ENCODE data around the gene ZAP70.
A peak's percentile ranks its signal among the peaks of the same experiment; 100 is the strongest.
"Not testable (repeated sequence)": the region's sequence is repeated elsewhere in the genome, so short reads cannot be mapped to it uniquely, and the experiment has no call there.

ZAP70 gene

GRCh38 chr2:97713296-97714083 is at the start of gene ZAP70:
Gene ZAP70, plus strand, starts transcription at chr2:97713576. Its CDS starts 10,461 bp downstream, at chr2:97724037.
- DNase-seq = peak; percentile 10

- no peak for DNase-seq
Measured at GRCh38 chr2:97663626-97663961, 49.8 kb upstream of the ZAP70 start.

DNA sequence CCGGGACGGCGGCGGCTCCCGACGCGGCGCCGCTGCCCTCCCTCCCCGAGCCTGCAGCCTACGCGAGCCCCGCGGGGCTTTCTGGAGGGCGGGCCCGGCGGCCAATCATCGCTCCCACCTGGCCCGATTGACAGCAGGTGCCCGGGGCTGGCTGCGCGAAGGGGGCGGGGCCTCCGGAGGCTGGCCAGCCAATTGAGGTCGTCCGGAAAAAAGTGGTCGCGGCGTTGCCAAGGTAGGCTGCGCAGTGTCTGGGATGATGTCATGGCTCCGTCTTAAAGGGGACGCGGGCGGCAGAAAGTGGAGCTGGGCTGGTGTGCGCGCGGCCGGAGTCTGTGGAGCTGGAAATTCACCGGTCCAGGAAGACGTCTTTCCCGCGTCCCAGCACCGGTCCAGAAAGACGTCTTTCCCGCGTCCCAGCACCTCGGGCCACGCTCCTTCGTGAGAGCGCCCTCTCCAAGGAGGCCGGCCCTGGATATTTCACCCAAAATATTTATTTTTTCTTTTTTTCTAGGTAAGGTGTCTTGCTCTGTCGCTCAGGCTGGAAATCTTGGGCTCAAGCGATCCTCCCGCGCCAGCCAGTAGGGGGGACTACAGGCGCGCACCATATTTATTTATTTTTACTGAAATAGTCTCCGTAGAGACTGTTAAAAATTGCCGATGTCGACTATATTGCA is 49.3 kb upstream of the ZAP70 start, which contains the start of gene ACTR1B:
Gene ACTR1B (minus strand): TSS at position 83 of the 674 bp plus-strand sequence. CDS start 154 bp downstream, outside the sequence.
- peak; percentile 98 for DNase-seq

DNA sequence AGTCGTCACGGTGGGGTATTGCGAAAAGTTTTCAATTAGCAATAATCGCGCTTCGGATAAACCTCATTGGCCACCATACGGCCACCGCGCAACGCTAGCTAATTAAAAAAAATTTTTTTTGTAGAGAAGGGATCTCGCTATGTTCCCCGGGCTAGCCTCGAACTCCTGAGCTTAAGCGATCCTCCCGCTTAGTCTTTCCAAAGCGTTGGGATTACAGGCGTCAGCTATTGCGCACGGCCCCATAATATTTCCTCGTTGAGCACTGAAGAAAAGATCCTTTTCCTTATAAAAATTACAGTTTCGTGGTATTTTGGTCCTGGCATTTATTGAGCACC is 48.8 kb upstream of the ZAP70 start:
- no peak for DNase-seq

DNA sequence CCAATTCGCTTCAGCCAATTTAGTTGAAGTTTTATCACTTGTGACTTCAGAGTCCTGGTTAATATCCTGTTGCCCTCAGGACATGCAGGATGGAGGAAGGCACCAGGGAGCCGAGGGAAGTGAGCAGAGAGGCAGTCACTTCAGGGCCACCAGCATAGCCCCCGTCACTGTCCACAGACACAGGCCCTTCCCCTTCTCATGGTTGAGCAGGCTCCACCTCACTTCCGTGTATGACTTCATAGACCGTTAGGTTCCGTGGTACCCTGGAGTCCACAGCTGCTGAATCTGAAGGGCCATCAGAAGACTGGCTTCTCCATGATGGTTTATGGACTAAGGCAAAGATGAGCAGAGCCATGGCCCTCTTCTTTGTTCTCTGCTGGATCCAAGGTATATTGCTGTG is 43.9 kb upstream of the ZAP70 start, which contains the start of gene C2orf92:
Gene C2orf92 (plus strand): TSS at position 266 of the 400 bp plus-strand sequence. CDS start 76 bp downstream, at position 342.
- DNase-seq = no peak

GRCh38 chr2:97670471-97670870 is 42.9 kb upstream of the ZAP70 start:
- no peak for DNase-seq

DNA sequence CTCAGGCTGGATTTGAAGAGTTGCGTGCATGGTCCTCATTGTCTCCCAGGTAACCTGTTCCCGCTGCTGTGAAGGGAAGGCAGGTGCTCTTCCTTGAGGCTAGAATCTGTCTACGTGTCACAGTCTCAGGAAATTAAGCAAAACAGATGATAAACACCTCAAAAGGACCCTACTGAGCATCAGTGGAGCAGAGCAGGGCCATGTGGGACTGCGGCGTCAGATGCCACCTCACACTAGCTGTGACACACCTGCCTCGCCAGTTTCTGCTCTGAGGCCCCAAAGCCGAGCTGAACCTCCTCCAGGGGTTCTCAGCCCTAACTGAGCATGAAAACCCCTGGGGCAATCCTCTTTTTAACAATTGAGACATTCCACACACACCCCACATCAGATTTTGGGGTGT is 41.9 kb upstream of the ZAP70 start:
- no peak for DNase-seq

DNA sequence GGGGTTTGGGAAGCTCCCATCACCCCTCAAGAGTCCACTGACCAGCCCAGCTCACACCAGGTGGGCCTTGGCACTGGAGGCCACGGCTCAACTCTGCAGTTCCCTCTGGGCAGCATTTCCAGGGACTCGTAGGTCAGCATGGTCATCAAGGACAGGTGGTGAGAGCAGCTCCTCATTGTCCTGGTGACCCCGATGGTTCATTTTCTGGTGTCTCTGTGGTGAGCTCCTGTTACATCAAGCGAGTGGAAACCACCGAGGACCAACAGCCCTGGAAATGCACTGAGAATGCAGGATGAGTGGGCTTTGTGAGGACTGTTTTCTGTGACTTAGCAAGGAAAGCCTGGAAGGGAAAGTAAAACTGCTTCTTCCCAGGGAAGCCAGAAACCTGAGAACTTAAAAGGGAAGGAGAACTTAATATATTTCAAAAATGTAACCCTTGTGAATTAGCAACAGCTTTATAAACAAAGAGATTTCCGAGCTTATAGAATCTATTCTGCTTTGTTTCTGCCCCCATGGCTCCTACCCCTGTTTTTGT is 40.7 kb upstream of the ZAP70 start:
- not testable (repeated sequence) for DNase-seq

DNA sequence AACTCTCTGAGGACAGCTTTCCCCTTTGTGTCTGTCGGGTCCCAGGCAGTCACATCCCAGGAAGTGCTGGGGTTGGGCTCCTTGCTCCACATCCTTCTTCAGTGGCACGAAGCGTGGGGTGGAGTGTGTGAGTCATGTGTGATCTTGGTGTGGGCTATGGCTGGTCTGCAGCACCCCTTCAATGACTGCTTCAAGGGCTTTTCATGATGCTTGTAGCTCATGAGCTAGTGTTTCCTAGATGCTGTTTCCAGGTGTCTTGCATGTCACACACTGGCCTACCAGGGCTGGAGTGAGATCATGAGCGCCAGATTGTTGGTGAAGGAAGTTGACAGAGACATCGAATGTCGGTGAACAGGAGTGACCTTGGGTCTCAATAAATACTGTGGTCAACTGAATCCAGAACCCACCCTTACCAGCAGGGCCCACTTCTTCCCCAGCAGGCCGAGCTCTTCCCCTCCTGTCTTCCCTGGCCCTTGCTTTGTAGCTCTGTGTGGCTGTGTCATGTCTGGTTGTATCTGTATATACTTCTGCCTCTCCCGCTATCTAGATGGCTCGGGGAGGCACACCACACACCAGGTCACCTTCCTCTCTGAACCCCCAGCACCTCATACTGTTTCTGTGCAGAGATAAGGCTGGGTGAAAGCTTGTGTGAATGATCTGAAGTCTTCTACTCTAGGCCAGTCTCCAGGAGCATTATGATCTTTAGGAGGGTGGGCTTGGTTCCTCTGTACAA is 40.0 kb upstream of the ZAP70 start:
- no peak for DNase-seq

DNA sequence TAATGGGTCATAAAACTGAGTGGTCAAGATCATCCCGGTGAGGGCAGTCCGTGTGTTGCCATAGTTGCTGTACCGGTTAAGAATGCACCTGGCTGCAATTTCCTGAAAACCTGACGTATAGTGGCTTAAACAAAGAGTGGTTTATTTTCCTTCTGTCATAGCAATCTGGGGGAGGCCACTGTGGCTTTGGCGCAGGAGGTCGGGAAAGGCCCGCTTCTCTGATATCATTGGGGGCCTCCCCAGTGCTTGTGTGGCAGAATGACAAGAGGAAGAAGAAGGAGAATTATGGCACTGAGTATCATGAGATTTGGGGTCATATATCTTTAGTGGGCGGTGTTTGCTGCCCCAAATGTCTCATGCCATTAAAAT is 39.5 kb upstream of the ZAP70 start:
- no peak for DNase-seq

- no peak for DNase-seq
Measured at GRCh38 chr2:97675430-97676113, 37.8 kb upstream of the ZAP70 start.

DNA sequence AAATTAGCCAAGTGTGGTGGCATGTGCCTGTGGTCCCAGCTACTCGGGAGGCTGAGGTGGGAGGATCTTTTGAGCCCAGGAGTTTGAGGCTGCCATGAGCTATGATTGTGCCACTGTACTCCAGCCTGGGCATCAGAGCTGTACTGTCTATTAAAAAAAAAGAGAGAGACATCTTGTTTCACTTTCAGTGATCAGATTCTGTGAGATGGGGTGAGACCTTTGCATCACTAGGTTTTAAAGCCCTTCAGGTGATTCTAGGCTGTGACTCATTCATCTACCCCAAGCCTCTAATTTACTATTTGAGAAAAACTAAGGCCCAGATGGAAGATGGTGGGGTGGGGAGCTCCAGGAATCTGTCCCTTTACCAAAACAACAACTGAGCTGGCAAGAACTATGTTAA is 36.8 kb upstream of the ZAP70 start:
- DNase-seq = no peak

DNA sequence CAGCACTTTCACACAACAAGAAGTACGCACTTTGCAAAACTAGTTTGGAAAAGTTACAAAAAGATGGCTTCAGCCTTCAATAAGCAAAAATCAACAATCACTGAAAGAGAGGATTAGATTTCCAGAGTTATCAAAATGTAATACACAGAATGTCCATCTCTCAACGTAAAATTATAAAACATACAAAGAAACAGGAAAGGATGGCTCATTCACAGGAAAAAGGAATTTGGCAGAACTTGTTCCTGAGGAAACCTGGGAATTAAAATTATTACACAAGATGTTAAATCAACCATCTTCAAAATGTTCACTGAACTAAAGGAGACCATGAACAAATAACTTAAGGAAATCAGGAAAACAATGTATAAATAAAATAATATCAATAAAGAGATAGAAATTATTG is 35.9 kb upstream of the ZAP70 start:
- no peak for DNase-seq

GRCh38 chr2:97678298-97678697 is 35.1 kb upstream of the ZAP70 start:
- no peak for DNase-seq

- DNase-seq = not testable (repeated sequence)
Measured at GRCh38 chr2:97687235-97687634, 26.1 kb upstream of the ZAP70 start.

DNA sequence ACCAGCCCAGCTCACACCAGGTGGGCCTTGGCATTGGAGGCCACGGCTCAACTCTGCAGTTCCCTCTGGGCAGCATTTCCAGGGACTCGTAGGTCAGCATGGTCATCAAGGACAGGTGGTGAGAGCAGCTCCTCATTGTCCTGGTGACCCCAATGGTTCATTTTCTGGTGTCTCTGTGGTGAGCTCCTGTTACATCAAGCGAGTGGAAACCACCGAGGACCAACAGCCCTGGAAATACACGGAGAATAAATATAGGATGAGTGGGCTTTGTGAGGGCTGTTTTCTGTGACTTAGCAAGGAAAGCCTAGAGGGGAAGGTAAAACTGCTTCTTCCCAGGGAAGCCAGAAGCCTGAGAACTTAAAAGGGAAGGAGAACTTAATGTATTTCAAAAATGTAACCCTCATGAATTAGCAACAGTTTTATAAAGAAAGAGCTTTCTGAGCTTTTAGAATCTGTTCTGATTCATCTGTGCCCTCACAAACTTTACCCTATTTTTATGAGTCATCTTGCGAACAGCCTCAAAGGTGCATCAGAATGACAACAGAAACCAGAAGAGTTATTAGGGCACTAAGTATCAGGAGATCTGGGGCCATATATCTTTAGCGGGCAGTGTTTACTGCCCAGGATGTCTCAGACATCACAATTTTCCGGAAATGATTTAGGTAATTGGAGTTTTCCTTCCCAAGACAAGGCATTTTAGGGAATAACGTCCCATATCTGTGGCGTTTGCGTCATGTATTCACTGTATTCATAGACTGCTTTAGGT is 25.1 kb upstream of the ZAP70 start:
- DNase-seq = no peak

- DNase-seq = no peak
Measured at GRCh38 chr2:97691166-97691565, 22.2 kb upstream of the ZAP70 start.

DNA sequence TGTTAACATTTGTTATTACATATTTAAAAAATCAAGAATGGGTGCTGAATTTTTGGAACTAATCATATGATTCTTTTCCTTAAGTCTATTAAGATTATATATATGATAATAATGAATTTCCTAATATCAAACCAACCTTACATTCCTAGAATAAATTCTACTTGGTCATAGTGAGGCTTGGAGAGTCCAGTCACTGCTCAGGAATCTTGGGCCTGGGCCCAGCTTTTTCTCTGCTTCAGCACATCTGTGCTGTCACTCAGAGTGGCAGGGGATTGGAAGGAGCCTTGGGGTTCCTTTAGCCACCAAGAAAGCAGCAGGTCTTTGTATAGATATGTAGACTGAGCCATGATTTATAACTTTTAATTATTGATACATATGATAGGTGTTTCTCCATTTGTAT is 19.9 kb upstream of the ZAP70 start:
- DNase-seq = no peak

GRCh38 chr2:97695744-97696143 is 17.6 kb upstream of the ZAP70 start:
- no peak for DNase-seq

DNA sequence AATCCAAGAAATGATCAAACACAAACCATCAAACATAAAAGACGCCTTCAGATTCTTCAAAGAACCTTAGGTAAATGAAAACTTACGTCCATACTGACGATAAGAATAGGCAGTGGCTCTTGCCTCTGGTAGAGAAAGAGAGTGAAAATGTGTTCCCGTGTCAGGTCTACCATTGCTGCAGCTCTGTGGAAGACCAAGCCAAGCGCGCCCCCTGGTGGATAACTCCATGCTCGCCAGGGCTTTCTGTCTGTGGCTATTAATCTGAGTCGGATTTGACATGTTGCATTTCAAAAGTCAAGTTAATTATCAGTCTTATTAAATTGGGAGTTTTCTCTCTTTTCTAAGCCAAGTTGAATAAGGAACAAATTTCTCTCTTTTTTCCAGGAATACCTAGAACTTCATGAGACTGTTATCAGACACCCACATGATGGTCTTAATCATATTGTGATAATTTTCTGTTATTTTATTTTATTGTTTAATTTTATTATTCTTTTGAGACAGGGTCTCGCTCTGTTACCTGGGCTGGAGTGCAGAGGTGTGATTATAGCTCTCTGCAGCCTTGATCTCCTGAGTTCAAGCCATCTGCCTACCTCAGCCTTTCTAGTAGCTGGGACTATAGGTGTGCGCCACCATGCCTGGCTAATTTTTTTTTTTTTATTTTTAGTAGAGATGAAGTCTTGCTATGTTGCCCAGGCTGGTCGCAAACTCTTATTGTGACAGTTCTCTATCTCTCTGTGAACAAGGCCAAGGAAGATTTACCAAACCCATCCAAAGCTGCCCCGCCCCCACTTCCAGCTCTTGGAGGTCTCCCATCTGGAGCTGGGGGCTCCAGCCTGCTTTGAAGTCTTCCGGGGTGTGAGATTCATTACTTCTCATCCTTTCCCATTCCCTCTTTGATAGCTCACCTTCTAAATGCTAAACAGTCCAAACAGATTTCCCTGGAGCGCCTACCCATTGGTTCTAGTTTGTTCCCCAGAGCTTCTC is 15.8 kb upstream of the ZAP70 start:
- DNase-seq = peak; percentile 88

GRCh38 chr2:97698530-97698929 is 14.8 kb upstream of the ZAP70 start:
- no peak for DNase-seq
